Uterus (tissue), 4 donors: ENCODE results near the gene STAMBPL1. TPM values are rescaled to one million over a fixed set of nuclear protein-coding genes. Genes with fewer than 3 reads are reported as not detected.

Experiments used
- DNase-seq, 2 donors: peaks; one replicate each; pipeline ENCODE4 v3.0.0-alpha.2; 2019 to 2020
- H3K27ac ChIP-seq, 2 donors: fragments of 200-600 bp; sonication (generic); 1 replicate in 1 of 2; 2 replicates in 1 of 2; pipeline ENCODE4 v1.5.1; 2016 to 2018
- H3K27me3 ChIP-seq, 2 donors: fragments of 200-600 bp; sonication (generic); one replicate each; pipeline ENCODE4 v1.5.1; 2018 to 2019; ENCODE audit warnings: control low read depth in 1 of 2
- H3K36me3 ChIP-seq, 2 donors: fragments of 200-600 bp; sonication (generic); one replicate each; pipeline ENCODE4 v1.5.1; 2019; ENCODE audit warnings: control low read depth in 1 of 2
- H3K4me1 ChIP-seq, 2 donors: fragments of 200-600 bp; sonication (generic); one replicate each; pipeline ENCODE4 v1.5.1; 2018 to 2019; ENCODE audit warnings: control low read depth in 1 of 2
- H3K4me3 ChIP-seq, 2 donors: fragments of 200-600 bp; sonication (generic); 1 replicate in 1 of 2; 2 replicates in 1 of 2; pipeline ENCODE4 v1.5.1; 2018 to 2019; ENCODE audit warnings: mild to moderate bottlenecking in 1 of 2
- H3K9me3 ChIP-seq, 2 donors: fragments of 200-600 bp; sonication (generic); one replicate each; pipeline ENCODE4 v1.5.1; 2019; ENCODE audit warnings: control low read depth in 1 of 2
- CTCF ChIP-seq, 4 experiments: fragments of 200-600 bp in 2 of 4; fragments of 450-650 bp in 2 of 4; sonication (generic) in 2 of 4; IDR thresholded peaks; one replicate each; pipeline ENCODE4 v1.5.1; 2016 to 2019; ENCODE audit warnings: antibody characterized with exemption in 4 of 4, mild to moderate bottlenecking in 2 of 4, moderate library complexity in 1 of 4
- POLR2A ChIP-seq, 2 donors: fragments of 450-650 bp; IDR thresholded peaks; one replicate each; pipeline ENCODE4 v1.6.1; 2016; ENCODE audit warnings: antibody characterized with exemption in 2 of 2, mild to moderate bottlenecking in 1 of 2, moderate library complexity in 1 of 2
- intact Hi-C: fragments of 100-400 bp; cut with DNase I; formaldehyde crosslinking; loops from one replicate; pipeline ENCODE4 v1.15.1; 2023; ENCODE audit warnings: low total_unique reads
- total RNA-seq, 4 donors: library from RNA; depleted of rRNA in 3 of 4; stranded (reverse); fragments of >200 nt in 3 of 4; gene quantifications; one replicate each; pipeline versions ENCODE4 v1.1.0 to v1.2.4, GENCODE V29; 2014 to 2023
- donor health status: DM: yes; HTN: yes; CAD: no.

STAMBPL1 gene
- total RNA-seq, 4 donors from 2014 or later = 3.8 to 23.6 (median 6.5) TPM

GRCh38 chr10:88893611-88894010 lies 13.6 kb downstream of the STAMBPL1 start:
- H3K4me3 ChIP-seq = no peak overlapping the region
- TF ChIP-seq CTCF (IDR thresholded peaks at IDR 0.05) (no peak), POLR2A (IDR thresholded peaks at IDR 0.05) (no peak)
- intact Hi-C loops = no loop called here
- no peaks in the 10 kb centered on the region for H3K9me3 ChIP-seq
- DNase-seq = peak in 1 of 2 donors; percentile 26
- no peaks in the 10 kb centered on the region for H3K4me1 ChIP-seq
- H3K27ac ChIP-seq = peak overlapping the region; percentile 37 to 49
- no peaks in the 10 kb centered on the region for H3K36me3 ChIP-seq
- H3K27me3 ChIP-seq = no peaks in the 10 kb centered on the region

- Histone ChIP-seq H3K9me3 (no peaks in the 10 kb centered on the region), H3K36me3 (no peaks in the 10 kb centered on the region), H3K4me1 (no peaks in the 10 kb centered on the region), H3K27me3 (no peaks in the 10 kb centered on the region), H3K27ac (peak overlapping the region in 1 of 2 donors; percentile 40), H3K4me3 (no peak overlapping the region)
- no peak for DNase-seq
- TF ChIP-seq POLR2A (IDR thresholded peaks at IDR 0.05) (no peak), CTCF (IDR thresholded peaks at IDR 0.05) (no peak)
- intact Hi-C loops = no loop called here
These were observed 15.2 kb downstream of the STAMBPL1 start for GRCh38 chr10:88895250-88895649.

- no peak for TF ChIP-seq CTCF (IDR thresholded peaks at IDR 0.05)
- TF ChIP-seq POLR2A (IDR thresholded peaks at IDR 0.05) = no peak
- no peak for DNase-seq
- no peak overlapping the region for H3K4me3 ChIP-seq
- no peaks in the 10 kb centered on the region for H3K9me3 ChIP-seq
- H3K4me1 ChIP-seq = no peaks in the 10 kb centered on the region
- peak overlapping the region in 1 of 2 donors; percentile 60 for H3K27ac ChIP-seq
- no peaks in the 10 kb centered on the region for H3K36me3 ChIP-seq
- intact Hi-C loops = no loop called here
- no peaks in the 10 kb centered on the region for H3K27me3 ChIP-seq
These were observed 16.4 kb downstream of the STAMBPL1 start for GRCh38 chr10:88896372-88896993.

GRCh38 chr10:88896994-88897853 lies 17.2 kb downstream of the STAMBPL1 start:
- Histone ChIP-seq H3K27me3 (no peaks in the 10 kb centered on the region), H3K4me3 (no peak overlapping the region), H3K27ac (peak overlapping the region; percentile 8 to 60), H3K9me3 (no peaks in the 10 kb centered on the region), H3K36me3 (no peaks in the 10 kb centered on the region), H3K4me1 (no peaks in the 10 kb centered on the region)
- intact Hi-C loops = no loop called here
- TF ChIP-seq POLR2A (IDR thresholded peaks at IDR 0.05) (no peak), CTCF (IDR thresholded peaks at IDR 0.05) (no peak)
- no peak for DNase-seq

GRCh38 chr10:88898727-88899126 lies 18.7 kb downstream of the STAMBPL1 start:
- no peak overlapping the region for H3K27ac ChIP-seq
- no peaks in the 10 kb centered on the region for H3K27me3 ChIP-seq
- H3K4me3 ChIP-seq = no peak overlapping the region
- no peaks in the 10 kb centered on the region for H3K9me3 ChIP-seq
- intact Hi-C loops = no loop called here
- no peaks in the 10 kb centered on the region for H3K4me1 ChIP-seq
- DNase-seq = no peak
- TF ChIP-seq CTCF (IDR thresholded peaks at IDR 0.05) (no peak), POLR2A (IDR thresholded peaks at IDR 0.05) (no peak)
- no peaks in the 10 kb centered on the region for H3K36me3 ChIP-seq
